ENCODE data around the gene CHMP6. TPM values are rescaled to one million over a fixed set of nuclear protein-coding genes. Genes with fewer than 3 reads are reported as not detected.

Gene CHMP6
- total RNA-seq, 1 experiment from 2014 or later = 22.0 TPM

- H3K27ac ChIP-seq (ENCODE audit: low read depth, low read length) = no peak overlapping the region
- H3K4me3 ChIP-seq (replicated peaks in 1 of 2; ENCODE audit: low read depth in 1 of 2, low read length in 2 of 2) = no peak overlapping the region
- no peaks in the 10 kb centered on the region for H4K20me1 ChIP-seq (ENCODE audit: insufficient read depth)
- no peak for TF ChIP-seq ZFX (IDR thresholded peaks at IDR 0.05)
- no peak for TF ChIP-seq POLR2AphosphoS5 (IDR thresholded peaks at IDR 0.05; ENCODE audit: low read depth, low read length)
- no peak for TF ChIP-seq MAX (IDR thresholded peaks at IDR 0.05)
- POLR2A ChIA-PET = no interaction called here
- ATAC-seq (no peak), DNase-seq (ENCODE audit: low read depth, low spot score) (no peak)
- no peak overlapping the region for H2AFZ ChIP-seq (ENCODE audit: low read depth, low read length, poor library complexity, severe bottlenecking)
- RAD21 ChIA-PET (ENCODE audit: low non-redundant PET in 1 of 2, low total read pairs in 2 of 2, uncharacterized antibody in 2 of 2, unreplicated experiment in 2 of 2) = no interaction called here
- CTCF ChIA-PET = no interaction called here
- peaks cover 2 to 7% of the 10 kb centered on the region in 2 experiments; a peak in 1 of 4 replicates for H3K36me3 ChIP-seq (ENCODE audit: control insufficient read depth in 1 of 2, insufficient read depth in 2 of 2, low read length in 2 of 2)
- H3K27me3 ChIP-seq (ENCODE audit: insufficient read depth, low read length) = no peaks in the 10 kb centered on the region
- no peaks in the 10 kb centered on the region; a peak in 1 of 4 replicates for H3K4me1 ChIP-seq (ENCODE audit: control insufficient read depth in 1 of 2, insufficient read depth in 2 of 2, low read length in 2 of 2)
- no peaks in the 10 kb centered on the region for H3K9me2 ChIP-seq (ENCODE audit: insufficient read depth)
- intact Hi-C loops (cut with micrococcal nuclease) = no loop called here
- H3K9ac ChIP-seq (ENCODE audit: low read length) = no peak overlapping the region
- H3K4me2 ChIP-seq (ENCODE audit: low read length) = no peak overlapping the region
- H3K9me3 ChIP-seq (ENCODE audit: control insufficient read depth in 1 of 2, insufficient read depth in 1 of 2, low read depth in 1 of 2, low read length in 2 of 2) = no peaks in the 10 kb centered on the region
- no peaks in the 10 kb centered on the region for H3K79me2 ChIP-seq (ENCODE audit: insufficient read depth, low read length)
- no TSS peak for BruUV-seq (replicated peaks)
Observed at GRCh38 chr17:80955078-80955477, 36.6 kb upstream of the CHMP6 start.

GRCh38 chr17:80955671-80956280 is 35.9 kb upstream of the CHMP6 start:
- no TSS peak for BruUV-seq (replicated peaks)
- H3K9ac ChIP-seq (ENCODE audit: low read length) = no peak overlapping the region
- H3K4me1 ChIP-seq (ENCODE audit: control insufficient read depth in 1 of 2, insufficient read depth in 2 of 2, low read length in 2 of 2) = no peaks in the 10 kb centered on the region; a peak in 1 of 4 replicates
- no peak overlapping the region for H3K4me3 ChIP-seq (replicated peaks in 1 of 2; ENCODE audit: low read depth in 1 of 2, low read length in 2 of 2)
- H3K27ac ChIP-seq (ENCODE audit: low read depth, low read length) = no peak overlapping the region
- no peaks in the 10 kb centered on the region for H3K9me2 ChIP-seq (ENCODE audit: insufficient read depth)
- no peaks in the 10 kb centered on the region for H4K20me1 ChIP-seq (ENCODE audit: insufficient read depth)
- ChIA-PET RAD21 (ENCODE audit: low non-redundant PET in 1 of 2, low total read pairs in 2 of 2, uncharacterized antibody in 2 of 2, unreplicated experiment in 2 of 2) (no interaction called here), POLR2A (no interaction called here), CTCF (no interaction called here)
- H3K79me2 ChIP-seq (ENCODE audit: insufficient read depth, low read length) = no peaks in the 10 kb centered on the region
- H3K9me3 ChIP-seq (ENCODE audit: control insufficient read depth in 1 of 2, insufficient read depth in 1 of 2, low read depth in 1 of 2, low read length in 2 of 2) = no peaks in the 10 kb centered on the region
- no peak overlapping the region for H2AFZ ChIP-seq (ENCODE audit: low read depth, low read length, poor library complexity, severe bottlenecking)
- DNase-seq (ENCODE audit: low read depth, low spot score) = no peak
- no peaks in the 10 kb centered on the region for H3K27me3 ChIP-seq (ENCODE audit: insufficient read depth, low read length)
- intact Hi-C loops (cut with micrococcal nuclease) = no loop called here
- no peak overlapping the region for H3K4me2 ChIP-seq (ENCODE audit: low read length)
- H3K36me3 ChIP-seq (ENCODE audit: control insufficient read depth in 1 of 2, insufficient read depth in 2 of 2, low read length in 2 of 2) = 0 out of 4 replicates have a peak, but pooled peaks cover 2 to 4% of the 10 kb centered on the region in 2 experiments
- ATAC-seq = no peak
- TF ChIP-seq SRF (IDR thresholded peaks at IDR 0.05; ENCODE audit: low read depth) (no peak), CEBPB (IDR thresholded peaks at IDR 0.05; ENCODE audit: low read depth) (no peak), CBX3 (IDR thresholded peaks at IDR 0.05; ENCODE audit: low read depth) (no peak), SP1 (IDR thresholded peaks at IDR 0.05; ENCODE audit: low read depth) (no peak), EZH2 (IDR thresholded peaks at IDR 0.05) (no peak), ATF3 (IDR thresholded peaks at IDR 0.05) (no peak), REST (IDR thresholded peaks at IDR 0.05; ENCODE audit: low read depth) (no peak), EGR1 (IDR thresholded peaks at IDR 0.05; ENCODE audit: low read depth) (no peak), EZH2phosphoT487 (IDR thresholded peaks at IDR 0.05; ENCODE audit: borderline replicate concordance) (no peak), ZBTB33 (IDR thresholded peaks at IDR 0.05; ENCODE audit: extremely low read depth, insufficient replicate concordance, low read length) (no peak)
